GM12878 (cell line): ENCODE measurements around the gene PTPRB.

ENCODE experiments used
- JUNB ChIP-seq: IDR thresholded peaks from 2 replicates; pipeline ENCODE4 v1.6.1; 2016; ENCODE audit warnings: antibody characterized with exemption, mild to moderate bottlenecking
- NR2C2 ChIP-seq: IDR thresholded peaks from 2 replicates; pipeline ENCODE4 v1.6.1; 2011; ENCODE audit warnings: borderline replicate concordance, low read depth; ENCODE audit not compliant: control insufficient read depth, insufficient read length
- SIN3A ChIP-seq: IDR thresholded peaks from 2 replicates; pipeline ENCODE4 v1.6.1; 2012; ENCODE audit warnings: low read depth, low read length, improper control_type of control experiment
- SUPT20H ChIP-seq: IDR thresholded peaks from 2 replicates; pipeline ENCODE4 v1.6.1; 2011; ENCODE audit warnings: low read depth, mild to moderate bottlenecking, low read length, moderate library complexity, borderline replicate concordance; ENCODE audit not compliant: control insufficient read depth
- SUZ12 ChIP-seq: fragments of 200-600 bp; sonication (generic); IDR thresholded peaks from one replicate; pipeline ENCODE4 v1.6.1; 2018; ENCODE audit warnings: antibody characterized with exemption, mild to moderate bottlenecking; ENCODE audit not compliant: unreplicated experiment
- TF ChIP-seq, protein P1 (sequence below), 3 experiments: IDR thresholded peaks in 2 of 3; conservative IDR thresholded peaks in 1 of 3; 2 replicates each; pipeline ENCODE4 v1.5.1; 2011; ENCODE audit warnings: low read depth in 3 of 3, low read length in 3 of 3, mild to moderate bottlenecking in 3 of 3, control low read depth in 2 of 3, moderate library complexity in 2 of 3, inconsistent platforms in 1 of 3, mixed read lengths in 1 of 3; ENCODE audit not compliant: control insufficient read depth in 2 of 3, insufficient read depth in 1 of 3; ENCODE audit errors: extremely low read depth in 1 of 3

DNA sequence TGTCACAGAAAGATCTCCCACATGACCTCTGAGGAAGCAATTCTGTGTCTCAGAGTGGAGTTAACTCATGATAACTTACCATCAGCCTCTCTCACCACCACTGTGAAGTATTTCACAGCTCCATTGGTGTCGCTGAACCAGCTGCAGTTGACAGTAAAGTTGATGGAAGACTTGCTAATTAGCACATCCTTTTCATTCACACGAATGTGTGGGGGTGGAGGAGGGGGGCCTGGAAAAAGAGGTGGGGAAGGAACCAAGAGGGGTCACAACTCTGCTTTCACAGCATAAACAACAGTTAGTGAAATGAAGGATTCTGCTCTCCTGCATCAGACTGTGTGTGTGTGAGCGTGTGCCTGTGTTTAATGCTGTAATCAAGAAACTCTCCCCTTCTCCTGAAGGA is 82.1 kb downstream of the PTPRB start:
- no peak for TF ChIP-seq SUPT20H
- TF ChIP-seq, protein P1, sequence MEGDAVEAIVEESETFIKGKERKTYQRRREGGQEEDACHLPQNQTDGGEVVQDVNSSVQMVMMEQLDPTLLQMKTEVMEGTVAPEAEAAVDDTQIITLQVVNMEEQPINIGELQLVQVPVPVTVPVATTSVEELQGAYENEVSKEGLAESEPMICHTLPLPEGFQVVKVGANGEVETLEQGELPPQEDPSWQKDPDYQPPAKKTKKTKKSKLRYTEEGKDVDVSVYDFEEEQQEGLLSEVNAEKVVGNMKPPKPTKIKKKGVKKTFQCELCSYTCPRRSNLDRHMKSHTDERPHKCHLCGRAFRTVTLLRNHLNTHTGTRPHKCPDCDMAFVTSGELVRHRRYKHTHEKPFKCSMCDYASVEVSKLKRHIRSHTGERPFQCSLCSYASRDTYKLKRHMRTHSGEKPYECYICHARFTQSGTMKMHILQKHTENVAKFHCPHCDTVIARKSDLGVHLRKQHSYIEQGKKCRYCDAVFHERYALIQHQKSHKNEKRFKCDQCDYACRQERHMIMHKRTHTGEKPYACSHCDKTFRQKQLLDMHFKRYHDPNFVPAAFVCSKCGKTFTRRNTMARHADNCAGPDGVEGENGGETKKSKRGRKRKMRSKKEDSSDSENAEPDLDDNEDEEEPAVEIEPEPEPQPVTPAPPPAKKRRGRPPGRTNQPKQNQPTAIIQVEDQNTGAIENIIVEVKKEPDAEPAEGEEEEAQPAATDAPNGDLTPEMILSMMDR (IDR thresholded peaks at IDR 0.05 in 2 of 3, conservative IDR thresholded peaks at IDR 0.05 in 1 of 3; ENCODE audit: control insufficient read depth in 2 of 3, extremely low read depth in 1 of 3, insufficient read depth in 1 of 3, low read depth in 3 of 3, low read length in 3 of 3) = no peak
- no peak for TF ChIP-seq SUZ12
- no peak for TF ChIP-seq SIN3A
- TF ChIP-seq JUNB = no peak
- TF ChIP-seq NR2C2 = no peak
